HepG2 (cell line): Measurements from ENCODE around the gene ADGRB3. TPM values are rescaled to one million over a fixed set of nuclear protein-coding genes. Genes with fewer than 3 reads are reported as not detected.

Source experiments
- ATF3 ChIP-seq: sonication (generic); formaldehyde crosslinking; IDR thresholded peaks from 2 replicates; pipeline ENCODE4 v1.4.0; 2020; ENCODE audit warnings: missing genetic modification reagents
- HOMEZ ChIP-seq: IDR thresholded peaks from 2 replicates; pipeline ENCODE4 v1.6.1; 2016; ENCODE audit warnings: low read depth
- IRF9 ChIP-seq: sonication (generic); formaldehyde crosslinking; IDR thresholded peaks from 2 replicates; pipeline ENCODE4 v1.8.0; 2022; ENCODE audit warnings: missing genetic modification reagents, mild to moderate bottlenecking, borderline replicate concordance
- MBNL3 ChIP-seq: fragments of 250-450 bp; sonication (Bioruptor Pico); conservative IDR thresholded peaks from 2 replicates; pipeline ENCODE4 v1.8.0; 2022; ENCODE audit warnings: mild to moderate bottlenecking, inconsistent platforms
- NFIC ChIP-seq: IDR thresholded peaks from 2 replicates; pipeline ENCODE4 v1.6.1; 2012; ENCODE audit warnings: mild to moderate bottlenecking, low read length, inconsistent platforms
- NR3C1 ChIP-seq: sonication (generic); formaldehyde crosslinking; IDR thresholded peaks from 2 replicates; pipeline ENCODE4 v1.4.0; 2020; ENCODE audit warnings: missing genetic modification reagents
- PBX3 ChIP-seq: sonication (generic); formaldehyde crosslinking; IDR thresholded peaks from 2 replicates; pipeline ENCODE4 v1.8.1; 2023; ENCODE audit warnings: missing genetic modification reagents, inconsistent platforms, borderline replicate concordance
- PHF20 ChIP-seq: sonication (generic); formaldehyde crosslinking; IDR thresholded peaks from 2 replicates; pipeline ENCODE4 v1.5.0; 2020; ENCODE audit warnings: mild to moderate bottlenecking, missing genetic modification reagents
- SP2 ChIP-seq: sonication (generic); formaldehyde crosslinking; IDR thresholded peaks from 2 replicates; pipeline ENCODE4 v1.5.1; 2020; ENCODE audit warnings: mild to moderate bottlenecking, missing genetic modification reagents
- ZEB1 ChIP-seq: IDR thresholded peaks from 2 replicates; pipeline ENCODE4 v1.6.1; 2012; ENCODE audit warnings: mild to moderate bottlenecking, low read depth, inconsistent platforms; ENCODE audit not compliant: insufficient replicate concordance
- ZNF275 ChIP-seq: sonication (generic); formaldehyde crosslinking; IDR thresholded peaks from 2 replicates; pipeline ENCODE4 v1.8.0; 2022; ENCODE audit warnings: missing genetic modification reagents, mild to moderate bottlenecking, inconsistent platforms, borderline replicate concordance
- polyA plus RNA-seq, 8 experiments: library from polyadenylated mRNA; depleted of rRNA in 3 of 8; stranded (reverse) in 7 of 8; unstranded in 1 of 8; fragments of >200 nt; fragmentation: Illumina TruSeq in 4 of 8; extraction: Trizol in 4 of 8; gene quantifications; 2 replicates each; pipeline versions ENCODE4 v1.2.1 to v1.2.3, GENCODE V29; 2011 to 2016; ENCODE audit warnings: low read depth in 4 of 8, missing spikeins in 1 of 8, mixed read lengths in 1 of 8; ENCODE audit not compliant: insufficient read depth in 1 of 8
- total RNA-seq, 5 experiments: library from RNA; depleted of rRNA; stranded (reverse); fragments of >200 nt; fragmentation: Illumina TruSeq; extraction: Trizol; gene quantifications; 2 replicates each; pipeline ENCODE4 v1.2.3, GENCODE V29; 2016; ENCODE audit warnings: low read depth in 1 of 5

Gene ADGRB3
- total and polyA plus RNA-seq, 2 of the 13 experiments (the other 11 are each of a cell fraction or from before 2014, with no cell fraction given), result not detected

GRCh38 chr6:68679399-68679798 is 44.3 kb downstream of the ADGRB3 start (continued):
- TF ChIP-seq IRF9, result no peak
- no peak for TF ChIP-seq PHF20
- no peak for TF ChIP-seq SP2
- no peak for TF ChIP-seq HOMEZ (CRISPR knock-in tag)
- no peak for TF ChIP-seq ZNF275
- no peak for TF ChIP-seq ZEB1
- no peak for TF ChIP-seq NFIC
- TF ChIP-seq NR3C1 (CRISPR knock-in tag), result no peak
- TF ChIP-seq PBX3, result no peak
- TF ChIP-seq MBNL3 (CRISPR knock-in tag), result no peak
- no peak for TF ChIP-seq ATF3
